Osteoblast (primary cell): ENCODE measurements around the gene SPATA13. TPM values are rescaled to one million over a fixed set of nuclear protein-coding genes. Genes with fewer than 3 reads are reported as not detected.

Source experiments
- DNase-seq: peaks from one replicate; pipeline ENCODE4 v3.0.0; 2011; ENCODE audit warnings: low spot score, mixed read lengths; ENCODE audit not compliant: insufficient read length; ENCODE audit errors: missing footprints
- H2AFZ ChIP-seq: 2 replicates; pipeline ENCODE4 v1.6.0; 2011; ENCODE audit warnings: mild to moderate bottlenecking, low read length
- H3K27ac ChIP-seq: 2 replicates; pipeline ENCODE4 v1.5.1; 2011; ENCODE audit warnings: mild to moderate bottlenecking, low read depth, low read length, moderate library complexity
- H3K27me3 ChIP-seq: 2 replicates; pipeline ENCODE4 v1.6.0; 2012; ENCODE audit warnings: mild to moderate bottlenecking, control low read depth, inconsistent platforms, low read length, moderate library complexity; ENCODE audit not compliant: insufficient read depth
- H3K36me3 ChIP-seq: 2 replicates; pipeline ENCODE4 v1.5.1; 2011; ENCODE audit warnings: mild to moderate bottlenecking, low read length, control low read depth, moderate library complexity; ENCODE audit not compliant: insufficient read depth
- H3K4me1 ChIP-seq: 2 replicates; pipeline ENCODE4 v1.5.1; 2011; ENCODE audit warnings: mild to moderate bottlenecking, low read length, control low read depth, moderate library complexity; ENCODE audit not compliant: insufficient read depth
- H3K4me2 ChIP-seq: 2 replicates; pipeline ENCODE4 v1.6.0; 2011; ENCODE audit warnings: mild to moderate bottlenecking, low read length; ENCODE audit not compliant: insufficient read depth
- H3K4me3 ChIP-seq: fragments of 200-600 bp; sonication (generic); 3 replicates; pipeline ENCODE4 v1.5.1; 2012; ENCODE audit warnings: mild to moderate bottlenecking, low read length, inconsistent platforms; ENCODE audit not compliant: insufficient read depth
- H3K79me2 ChIP-seq: 2 replicates; pipeline ENCODE4 v1.6.0; 2012; ENCODE audit warnings: mild to moderate bottlenecking, low read length, control low read depth, inconsistent platforms; ENCODE audit not compliant: insufficient read depth
- H3K9me3 ChIP-seq: 2 replicates; pipeline ENCODE4 v1.5.1; 2011; ENCODE audit warnings: low read depth, low read length, control low read depth
- H4K20me1 ChIP-seq: 2 replicates; pipeline ENCODE4 v1.6.0; 2012; ENCODE audit warnings: mild to moderate bottlenecking, low read length, control low read depth; ENCODE audit not compliant: insufficient read depth
- total RNA-seq: library from RNA; depleted of rRNA; stranded (reverse); fragments of >200 nt; gene quantifications from 2 replicates; pipeline ENCODE4 v1.2.3, GENCODE V29; 2012
- TF ChIP-seq, protein P1 (sequence below): IDR thresholded peaks from 2 replicates; pipeline ENCODE4 v1.5.1; 2011; ENCODE audit warnings: mild to moderate bottlenecking, low read depth, low read length, moderate library complexity; ENCODE audit errors: extremely low read depth

SPATA13 gene
- total RNA-seq, 1 donor, result 40.2 TPM

DNA sequence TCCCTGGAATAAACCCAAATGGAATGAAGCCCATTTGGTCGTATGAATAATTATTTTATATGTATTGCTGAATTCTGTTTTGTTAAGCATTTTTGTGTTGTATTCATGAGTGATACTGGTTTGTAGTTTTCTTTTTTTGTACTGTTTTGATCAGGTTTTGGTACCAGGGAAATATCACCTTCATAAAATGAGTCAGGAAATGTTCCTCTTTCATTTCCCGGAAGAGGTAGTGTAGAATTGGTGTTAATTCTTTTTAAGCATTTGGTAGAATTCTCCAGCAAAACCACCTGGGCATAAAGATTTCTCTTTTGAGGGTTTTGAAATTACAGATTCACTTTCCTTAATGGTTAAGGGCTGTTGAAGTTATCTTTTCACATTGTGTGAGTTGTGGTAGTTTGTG is 13.3 kb downstream of the SPATA13 start:
- no peaks in the 10 kb centered on the region for H3K36me3 ChIP-seq
- H3K4me1 ChIP-seq, result no peaks in the 10 kb centered on the region
- H3K27me3 ChIP-seq, result no peaks in the 10 kb centered on the region
- H2AFZ ChIP-seq, result no peak overlapping the region
- H3K27ac ChIP-seq, result no peak overlapping the region
- TF ChIP-seq, protein P1, sequence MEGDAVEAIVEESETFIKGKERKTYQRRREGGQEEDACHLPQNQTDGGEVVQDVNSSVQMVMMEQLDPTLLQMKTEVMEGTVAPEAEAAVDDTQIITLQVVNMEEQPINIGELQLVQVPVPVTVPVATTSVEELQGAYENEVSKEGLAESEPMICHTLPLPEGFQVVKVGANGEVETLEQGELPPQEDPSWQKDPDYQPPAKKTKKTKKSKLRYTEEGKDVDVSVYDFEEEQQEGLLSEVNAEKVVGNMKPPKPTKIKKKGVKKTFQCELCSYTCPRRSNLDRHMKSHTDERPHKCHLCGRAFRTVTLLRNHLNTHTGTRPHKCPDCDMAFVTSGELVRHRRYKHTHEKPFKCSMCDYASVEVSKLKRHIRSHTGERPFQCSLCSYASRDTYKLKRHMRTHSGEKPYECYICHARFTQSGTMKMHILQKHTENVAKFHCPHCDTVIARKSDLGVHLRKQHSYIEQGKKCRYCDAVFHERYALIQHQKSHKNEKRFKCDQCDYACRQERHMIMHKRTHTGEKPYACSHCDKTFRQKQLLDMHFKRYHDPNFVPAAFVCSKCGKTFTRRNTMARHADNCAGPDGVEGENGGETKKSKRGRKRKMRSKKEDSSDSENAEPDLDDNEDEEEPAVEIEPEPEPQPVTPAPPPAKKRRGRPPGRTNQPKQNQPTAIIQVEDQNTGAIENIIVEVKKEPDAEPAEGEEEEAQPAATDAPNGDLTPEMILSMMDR, result no peak
- no peaks in the 10 kb centered on the region for H4K20me1 ChIP-seq
- no peaks in the 10 kb centered on the region for H3K9me3 ChIP-seq
- H3K4me2 ChIP-seq, result no peak overlapping the region
- no peak for DNase-seq
- H3K79me2 ChIP-seq, result no peaks in the 10 kb centered on the region
- no peak overlapping the region for H3K4me3 ChIP-seq

DNA sequence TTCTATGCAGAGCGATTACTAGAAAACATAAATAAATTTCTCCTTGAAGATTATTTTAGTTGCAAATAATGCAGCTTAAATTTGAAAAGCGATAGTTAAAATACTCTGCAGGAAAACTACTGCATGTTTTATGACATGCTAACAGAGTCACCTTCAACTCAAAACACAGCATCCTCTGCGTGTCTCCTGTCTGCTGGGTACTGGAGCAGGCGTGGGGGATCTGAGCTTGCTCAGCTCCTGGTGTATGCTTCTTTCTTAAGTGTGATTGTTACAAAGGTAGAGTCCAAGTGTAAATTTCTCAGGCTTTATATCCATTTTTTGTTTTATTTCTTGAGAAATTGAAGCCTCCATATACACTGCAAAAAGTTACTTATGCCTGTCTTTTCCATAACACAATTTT is 15.3 kb downstream of the SPATA13 start:
- Histone ChIP-seq H3K27me3 (no peaks in the 10 kb centered on the region), H3K4me1 (no peaks in the 10 kb centered on the region), H3K9me3 (no peaks in the 10 kb centered on the region), H3K4me3 (no peak overlapping the region), H2AFZ (no peak overlapping the region), H3K79me2 (no peaks in the 10 kb centered on the region), H3K36me3 (no peaks in the 10 kb centered on the region), H4K20me1 (no peaks in the 10 kb centered on the region), H3K4me2 (no peak overlapping the region), H3K27ac (no peak overlapping the region)
- TF ChIP-seq, protein P1, result no peak
- no peak for DNase-seq

DNA sequence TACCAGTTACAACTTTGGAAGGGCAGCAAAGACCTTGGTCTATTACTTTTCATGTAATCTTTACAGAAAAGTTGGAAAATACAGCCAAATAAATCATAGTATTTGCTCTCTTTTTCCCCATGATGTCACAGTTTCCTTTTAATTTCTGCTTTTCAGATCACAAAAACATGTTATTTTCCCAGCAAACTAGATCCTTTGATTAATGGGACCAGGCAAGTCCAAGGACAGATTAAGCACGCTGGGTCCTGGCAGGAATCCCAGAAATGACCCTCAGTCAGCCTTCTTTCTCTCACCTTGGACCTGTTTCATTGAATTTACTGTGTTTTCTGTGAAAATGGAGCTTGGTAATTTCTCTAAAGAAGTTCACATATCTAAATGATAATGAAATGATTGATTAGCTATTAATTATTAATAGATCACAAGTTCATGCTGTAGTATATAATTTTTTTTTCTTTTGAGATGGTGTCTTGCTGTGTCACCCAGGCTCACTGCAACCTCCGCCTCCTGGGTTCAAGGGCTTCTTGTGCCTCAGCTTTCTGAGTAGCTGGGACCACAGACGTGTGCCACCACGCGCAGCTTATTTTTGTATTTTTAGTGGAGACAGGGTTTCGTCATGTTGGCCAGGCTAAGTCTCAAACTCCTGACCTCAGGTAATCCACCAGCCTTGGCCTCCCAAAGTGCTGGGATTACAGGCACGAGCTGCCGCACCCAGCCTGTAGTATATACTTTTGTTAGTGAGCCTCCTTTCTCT is 16.0 kb downstream of the SPATA13 start:
- H4K20me1 ChIP-seq, result no peaks in the 10 kb centered on the region
- TF ChIP-seq, protein P1, result no peak
- H3K36me3 ChIP-seq, result no peaks in the 10 kb centered on the region
- H3K4me3 ChIP-seq, result no peak overlapping the region
- DNase-seq, result no peak
- H2AFZ ChIP-seq, result no peak overlapping the region
- no peaks in the 10 kb centered on the region for H3K27me3 ChIP-seq
- no peaks in the 10 kb centered on the region for H3K4me1 ChIP-seq
- no peaks in the 10 kb centered on the region for H3K9me3 ChIP-seq
- H3K4me2 ChIP-seq, result no peak overlapping the region
- no peak overlapping the region for H3K27ac ChIP-seq
- no peaks in the 10 kb centered on the region for H3K79me2 ChIP-seq

DNA sequence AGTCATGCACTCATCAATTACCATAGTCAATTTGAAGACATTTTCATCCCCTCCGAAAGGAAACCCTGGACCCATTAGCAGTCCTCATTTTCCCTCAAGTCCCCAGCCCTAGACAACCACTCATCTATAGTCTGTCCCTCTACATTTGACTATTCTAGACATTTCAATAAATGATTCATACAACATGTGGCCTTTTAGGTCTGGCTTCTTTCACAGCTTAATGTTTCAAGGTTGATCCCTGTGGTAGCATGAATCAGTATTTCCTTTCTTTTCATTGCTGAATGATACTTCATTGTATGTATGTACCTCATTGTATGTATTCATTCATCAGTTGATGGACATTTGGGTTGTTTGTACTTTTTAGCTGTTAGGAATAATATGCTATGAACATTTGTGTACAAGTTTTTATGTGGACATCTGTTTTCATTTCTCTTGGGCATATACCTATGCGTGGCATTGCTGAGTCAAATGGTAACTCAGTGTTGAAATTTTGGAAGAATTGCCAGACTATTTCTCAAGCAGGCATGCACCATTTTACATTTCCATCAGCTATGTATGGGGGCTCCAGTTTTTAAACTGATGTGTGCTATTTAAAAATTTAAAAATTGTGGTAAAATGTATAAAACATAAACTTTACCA is 18.4 kb downstream of the SPATA13 start:
- TF ChIP-seq, protein P1, result no peak
- Histone ChIP-seq H4K20me1 (no peaks in the 10 kb centered on the region), H3K27ac (no peak overlapping the region), H3K9me3 (no peaks in the 10 kb centered on the region), H3K4me3 (no peak overlapping the region), H3K27me3 (no peaks in the 10 kb centered on the region), H2AFZ (no peak overlapping the region), H3K36me3 (no peaks in the 10 kb centered on the region), H3K4me2 (no peak overlapping the region), H3K79me2 (no peaks in the 10 kb centered on the region), H3K4me1 (no peaks in the 10 kb centered on the region)
- no peak for DNase-seq
